GM19099 (cell line): ENCODE results near the gene ORAI2.

Experiments used
- POLR2A ChIP-seq: IDR thresholded peaks from 3 replicates; pipeline ENCODE4 v1.6.1; 2011; ENCODE audit warnings: low read depth; ENCODE audit not compliant: insufficient read length; ENCODE audit errors: extremely low read depth

The ORAI2 gene

GRCh38 chr7:102429141-102429899, 4.1 kb upstream of the ORAI2 start:
- no peak for TF ChIP-seq POLR2A

GRCh38 chr7:102431617-102432298, 1.6 kb upstream of the ORAI2 start:
- peak; percentile 58 for TF ChIP-seq POLR2A

- TF ChIP-seq POLR2A, result no peak
Measured at GRCh38 chr7:102432442-102433218, 745 bp upstream of the ORAI2 start.

- no peak for TF ChIP-seq POLR2A
Measured at GRCh38 chr7:102434039-102434486, 688 bp downstream of the ORAI2 start.

GRCh38 chr7:102436118-102436517, 2.7 kb downstream of the ORAI2 start:
- TF ChIP-seq POLR2A, result no peak

GRCh38 chr7:102439963-102440795, 6.8 kb downstream of the ORAI2 start:
- TF ChIP-seq POLR2A, result no peak

- TF ChIP-seq POLR2A, result peak; percentile 37
Measured at GRCh38 chr7:102444961-102445673, 11.7 kb downstream of the ORAI2 start.

- TF ChIP-seq POLR2A, result no peak
Measured at GRCh38 chr7:102445674-102446071, 12.3 kb downstream of the ORAI2 start.

GRCh38 chr7:102446387-102447156, 13.2 kb downstream of the ORAI2 start:
- no peak for TF ChIP-seq POLR2A

GRCh38 chr7:102447311-102447710, 13.9 kb downstream of the ORAI2 start:
- TF ChIP-seq POLR2A, result no peak

GRCh38 chr7:102449136-102449535, 15.8 kb downstream of the ORAI2 start:
- TF ChIP-seq POLR2A, result no peak

GRCh38 chr7:102450242-102450641, 16.9 kb downstream of the ORAI2 start:
- peak; percentile 28 for TF ChIP-seq POLR2A

- TF ChIP-seq POLR2A, result no peak
Measured at GRCh38 chr7:102451371-102452054, 18.1 kb downstream of the ORAI2 start.
